Activated naive CD4-positive, alpha-beta T cell treated with anti-CD3 and anti-CD28 coated beads, Interleukin-2, amount 50 U/mL, for 16 hours (primary cell): Measurements from ENCODE around the gene MICU2.

ENCODE experiments used
- DNase-seq: peaks from one replicate; pipeline ENCODE4 v3.0.0-alpha.2; 2020

The MICU2 gene

GRCh38 chr13:21603531-21604448 lies at the start of gene MICU2:
MICU2 (minus strand) TSS chr13:21604170; CDS start chr13:21604148, 22 bp downstream.
- peak; percentile 96 for DNase-seq

GRCh38 chr13:21641629-21642028 lies 37.7 kb upstream of the MICU2 start:
- no peak for DNase-seq

GRCh38 chr13:21639561-21639960 lies 35.6 kb upstream of the MICU2 start:
- no peak for DNase-seq

GRCh38 chr13:21638319-21639282 lies 34.6 kb upstream of the MICU2 start:
- DNase-seq, result no peak

- DNase-seq, result peak; percentile 14
These were observed 33.3 kb upstream of the MICU2 start for GRCh38 chr13:21637296-21637695.

GRCh38 chr13:21636656-21637055 lies 32.7 kb upstream of the MICU2 start:
- no peak for DNase-seq

- no peak for DNase-seq
These were observed 28.2 kb upstream of the MICU2 start for GRCh38 chr13:21632196-21632595.

GRCh38 chr13:21625366-21625765 lies 21.4 kb upstream of the MICU2 start:
- no peak for DNase-seq

- no peak for DNase-seq
These were observed 16.9 kb upstream of the MICU2 start for GRCh38 chr13:21620861-21621260.

- DNase-seq, result no peak
These were observed 15.8 kb upstream of the MICU2 start for GRCh38 chr13:21619633-21620220.

GRCh38 chr13:21616880-21617279 lies 12.9 kb upstream of the MICU2 start:
- no peak for DNase-seq

GRCh38 chr13:21616205-21616866 lies 12.4 kb upstream of the MICU2 start:
- DNase-seq, result no peak

- DNase-seq, result no peak
These were observed 11.5 kb upstream of the MICU2 start for GRCh38 chr13:21615427-21615826.

GRCh38 chr13:21613791-21614190 lies 9.8 kb upstream of the MICU2 start:
- DNase-seq, result no peak

- DNase-seq, result no peak
These were observed 7.4 kb upstream of the MICU2 start for GRCh38 chr13:21611385-21611784.

- DNase-seq, result no peak
These were observed 6.7 kb upstream of the MICU2 start for GRCh38 chr13:21610687-21611086.

- DNase-seq, result no peak
These were observed 5.0 kb upstream of the MICU2 start for GRCh38 chr13:21608961-21609360.

- DNase-seq, result no peak
These were observed 2.8 kb upstream of the MICU2 start for GRCh38 chr13:21606796-21607195.

- DNase-seq, result no peak
These were observed 2.3 kb upstream of the MICU2 start for GRCh38 chr13:21606251-21606650.

GRCh38 chr13:21596722-21597121 lies 7.2 kb downstream of the MICU2 start:
- DNase-seq, result no peak

- DNase-seq, result no peak
These were observed 8.5 kb downstream of the MICU2 start for GRCh38 chr13:21595546-21595822.

GRCh38 chr13:21594715-21595545 lies 9.0 kb downstream of the MICU2 start:
- DNase-seq, result no peak
